ENCODE measurements around the gene TMCC1. TPM values are rescaled to one million over a fixed set of nuclear protein-coding genes. Genes with fewer than 3 reads are reported as not detected.
"Not testable (repeated sequence)": the region's sequence is repeated elsewhere in the genome, so short reads cannot be mapped to it uniquely, and the experiment has no call there.

The TMCC1 gene
- total RNA-seq, 1 donor from 2014 or later = 35.2 TPM

DNA sequence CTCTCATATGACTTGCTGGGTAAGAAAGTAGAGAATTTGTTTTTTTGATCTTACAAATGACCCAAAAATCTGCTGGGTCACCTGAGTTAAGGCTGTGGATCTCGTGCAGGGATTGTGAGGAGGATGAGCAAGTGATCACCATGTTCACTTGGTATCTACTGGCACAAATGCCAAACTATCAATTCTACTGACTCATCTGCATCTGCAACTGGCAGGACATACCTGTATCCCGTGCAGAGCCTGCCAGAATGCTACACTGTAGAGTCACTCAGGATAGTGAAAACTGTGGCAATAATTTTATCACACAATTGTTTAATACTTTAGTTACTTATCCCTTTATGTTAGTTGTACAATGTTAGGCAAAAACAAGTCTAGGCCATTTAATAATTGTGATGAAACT, 157.4 kb downstream of the TMCC1 start:
- no peak for DNase-seq (ENCODE audit: extremely low read depth, low read depth, low spot score)

DNA sequence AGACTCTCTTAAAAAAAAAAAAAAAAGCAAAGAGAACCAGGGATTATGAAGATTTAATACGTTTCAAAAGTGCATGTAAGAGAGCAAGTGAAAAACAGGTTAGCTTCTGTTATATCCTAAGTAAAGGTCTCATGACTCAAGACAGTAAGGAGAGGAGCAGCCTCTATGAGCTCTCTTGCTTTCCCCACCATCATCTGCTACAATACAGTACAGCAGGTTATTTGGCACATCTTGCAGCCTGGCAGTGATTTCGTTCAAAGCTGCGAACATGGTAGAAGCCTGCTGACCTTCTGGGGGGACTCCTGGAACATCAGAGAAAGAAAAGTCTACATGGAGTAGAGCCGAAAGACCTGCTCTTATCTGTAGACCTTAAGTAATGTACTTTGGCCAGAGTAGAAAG, 157.9 kb downstream of the TMCC1 start:
- DNase-seq (ENCODE audit: extremely low read depth, low read depth, low spot score) = no peak

DNA sequence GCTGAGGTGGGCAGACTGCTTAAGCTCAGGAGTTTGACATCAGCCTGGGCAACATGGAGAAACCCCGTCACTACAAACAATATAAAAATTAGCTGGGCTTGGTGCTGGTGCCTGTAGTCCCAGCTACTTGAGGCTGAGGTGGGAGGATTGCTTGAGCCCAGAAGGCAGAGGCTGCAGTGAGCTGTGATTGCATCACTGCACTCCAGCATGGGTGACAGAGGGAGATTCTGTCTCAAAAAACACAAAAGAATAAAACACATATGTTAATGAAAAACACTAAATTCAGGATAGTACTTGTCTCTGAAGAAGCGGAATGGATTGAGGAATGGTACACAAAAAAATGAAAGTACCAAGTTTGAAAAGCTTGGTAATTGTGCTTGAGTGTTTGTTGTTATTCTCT, 159.1 kb downstream of the TMCC1 start:
- no peak for DNase-seq (ENCODE audit: extremely low read depth, low read depth, low spot score)

DNA sequence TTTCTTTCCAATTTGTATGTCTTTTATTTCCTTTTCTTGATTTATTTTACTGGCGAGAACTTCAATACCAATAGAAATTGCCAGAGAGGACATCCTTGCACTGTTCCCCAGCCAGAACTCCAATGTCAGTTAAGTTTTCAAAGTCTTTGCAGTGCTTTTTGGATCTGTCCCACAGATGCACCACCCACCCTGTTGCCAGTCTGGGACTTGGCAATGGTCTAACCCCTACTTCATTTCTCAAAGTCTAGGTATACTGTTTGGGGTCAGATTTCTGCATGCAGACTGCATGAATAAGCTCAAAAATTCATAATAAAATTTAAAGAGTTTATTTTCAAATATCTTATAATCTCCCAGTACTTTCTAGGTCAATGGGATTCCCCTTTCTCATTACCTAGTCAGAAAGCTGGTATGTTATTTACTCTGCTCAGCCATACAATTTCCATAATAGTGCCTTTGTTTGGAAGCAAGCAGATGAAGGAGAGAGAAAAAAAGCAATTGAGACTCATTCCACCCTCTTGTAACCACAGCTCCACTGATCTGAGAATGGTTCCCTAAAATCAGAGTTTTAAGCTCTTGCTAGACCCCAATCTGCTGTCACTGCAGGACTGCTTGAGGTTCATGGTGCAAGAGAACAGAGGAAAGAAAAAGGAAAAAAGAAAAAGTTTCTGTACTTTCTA, 161.2 kb downstream of the TMCC1 start:
- DNase-seq (ENCODE audit: extremely low read depth, low read depth, low spot score) = no peak

DNA sequence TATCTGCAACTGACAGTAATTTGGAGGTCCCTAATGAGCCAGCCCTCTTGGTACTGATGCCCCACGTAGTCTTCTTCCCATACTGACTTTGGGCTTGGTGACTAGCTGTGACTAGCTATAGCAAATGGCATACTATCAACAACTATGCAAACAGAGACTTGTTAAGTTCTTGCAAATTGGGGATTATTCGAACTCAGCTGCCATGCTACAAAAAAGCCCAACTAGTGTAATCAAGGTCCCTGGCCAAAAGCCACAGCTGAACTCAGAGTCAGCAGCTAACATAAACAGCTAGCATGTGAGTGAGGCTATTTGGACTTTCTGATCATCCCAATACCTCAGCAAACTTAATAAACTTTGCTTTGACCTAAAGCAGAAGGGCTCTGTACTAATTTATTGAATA, 165.8 kb downstream of the TMCC1 start:
- no peak for DNase-seq (ENCODE audit: extremely low read depth, low read depth, low spot score)

DNA sequence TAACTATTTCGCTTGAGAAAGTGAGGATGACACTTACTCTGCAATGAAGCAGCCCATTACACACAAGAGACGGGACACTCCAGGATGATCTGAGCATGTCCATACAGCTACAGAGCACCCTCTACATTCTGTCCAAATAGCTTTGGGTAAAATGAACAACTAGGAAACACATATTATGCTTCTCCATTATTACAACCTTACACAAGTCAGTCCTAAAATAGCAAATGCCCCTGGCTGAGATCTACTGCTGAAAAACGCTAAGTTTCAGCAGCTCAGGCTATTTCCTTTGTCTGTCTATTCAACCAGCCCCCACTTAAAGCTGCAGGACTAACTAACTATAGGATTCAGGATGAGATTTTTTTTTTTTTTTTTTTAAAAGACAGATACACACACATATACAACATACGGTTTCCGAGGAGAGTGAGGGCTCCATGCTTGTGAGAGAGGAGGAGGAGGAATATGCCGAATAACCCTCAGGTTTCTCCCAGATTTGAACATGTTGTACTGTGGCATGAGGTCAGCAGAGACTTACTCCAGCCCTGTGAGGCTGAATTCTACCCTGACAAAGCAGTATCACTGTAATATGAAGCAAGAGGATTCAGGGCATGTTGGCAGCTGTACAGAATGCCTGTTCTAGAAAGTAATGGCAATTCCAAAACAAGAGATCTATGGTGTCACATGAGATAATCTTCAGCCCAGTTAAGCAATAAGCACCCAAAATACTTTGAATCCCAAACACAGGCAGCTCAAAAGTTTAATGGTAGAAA, 169.8 kb downstream of the TMCC1 start:
- no peak for DNase-seq (ENCODE audit: extremely low read depth, low read depth, low spot score)

DNA sequence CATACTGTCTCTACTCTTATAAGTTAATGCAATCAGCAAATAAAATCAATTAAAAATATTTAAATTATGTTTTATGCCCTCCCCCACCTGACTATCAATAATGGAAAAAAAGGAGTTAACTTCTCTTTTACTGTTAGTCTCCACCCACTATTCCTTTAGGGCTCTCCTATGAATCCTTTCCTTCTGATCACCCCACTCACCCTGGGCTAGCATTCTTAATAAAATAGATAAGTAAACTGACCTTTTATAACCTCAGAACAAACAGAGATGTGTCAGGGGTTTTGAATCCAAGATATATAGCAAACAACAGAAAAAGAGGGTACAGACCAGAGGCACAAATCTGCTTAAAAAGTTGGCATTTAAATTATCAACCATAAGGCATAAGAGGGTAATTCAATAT, 171.0 kb downstream of the TMCC1 start:
- no peak for DNase-seq (ENCODE audit: extremely low read depth, low read depth, low spot score)

DNA sequence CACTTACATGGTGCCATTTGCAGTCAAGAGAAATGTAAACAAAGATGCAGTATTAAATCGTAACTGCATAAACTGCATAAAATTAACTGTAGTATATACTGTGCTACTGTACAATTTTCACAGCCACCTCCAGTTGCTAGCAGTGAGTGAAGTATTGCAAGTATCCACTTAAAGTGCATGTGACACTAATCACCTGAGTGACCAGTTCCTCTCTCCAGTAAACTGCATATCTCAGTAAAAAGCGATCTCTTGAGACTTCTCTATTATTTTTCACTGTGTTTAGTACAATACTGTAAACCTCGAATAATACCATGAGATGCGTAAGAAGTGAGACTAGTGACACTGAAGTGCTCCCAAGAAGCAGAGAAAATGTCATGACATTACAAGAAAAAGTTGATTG, 175.3 kb downstream of the TMCC1 start:
- no peak for DNase-seq (ENCODE audit: extremely low read depth, low read depth, low spot score)

DNA sequence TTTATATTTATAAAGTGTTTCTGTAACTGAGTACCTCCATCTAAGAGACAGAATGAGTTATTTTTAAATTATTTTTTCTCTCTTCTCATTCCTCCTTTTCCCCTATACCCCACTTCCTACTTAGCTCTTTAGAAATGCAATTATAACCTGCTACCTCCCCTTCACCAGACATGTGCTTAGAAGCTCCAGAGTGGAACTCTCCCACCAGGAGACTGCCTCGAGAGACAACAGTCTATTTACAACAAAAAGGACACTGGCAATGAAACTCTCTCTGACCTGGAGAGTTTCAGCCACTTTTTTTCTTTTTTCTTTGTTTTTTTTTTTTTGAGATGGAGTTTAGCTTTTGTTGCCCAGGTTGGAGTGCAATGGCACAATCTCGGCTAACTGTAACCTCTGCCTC, 177.7 kb downstream of the TMCC1 start:
- DNase-seq (ENCODE audit: extremely low read depth, low read depth, low spot score) = no peak

DNA sequence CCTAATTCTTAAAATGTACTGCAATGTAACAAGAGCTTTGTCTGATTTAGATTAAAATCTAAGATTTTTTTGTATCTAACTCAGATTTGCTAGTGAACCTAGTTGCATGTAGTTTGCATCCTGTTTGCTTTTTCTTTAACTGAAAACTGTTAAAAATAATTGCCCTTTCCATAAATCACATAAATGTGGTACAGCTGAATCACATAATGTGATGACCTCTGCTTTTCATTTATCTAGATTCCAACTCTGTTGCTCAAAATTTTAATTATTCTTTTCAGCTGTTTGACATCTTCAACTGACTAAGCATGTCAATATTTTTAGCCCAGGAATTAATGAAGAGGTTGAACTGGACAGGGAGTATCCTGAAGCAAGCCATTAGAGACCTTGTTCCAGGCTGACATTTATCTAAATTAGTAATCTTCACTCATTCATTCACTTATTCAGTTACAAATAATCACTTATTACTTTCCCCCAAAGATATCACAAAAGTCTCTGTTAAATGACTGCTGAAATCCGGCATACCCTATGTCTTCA, 185.1 kb downstream of the TMCC1 start:
- DNase-seq (ENCODE audit: extremely low read depth, low read depth, low spot score) = no peak

DNA sequence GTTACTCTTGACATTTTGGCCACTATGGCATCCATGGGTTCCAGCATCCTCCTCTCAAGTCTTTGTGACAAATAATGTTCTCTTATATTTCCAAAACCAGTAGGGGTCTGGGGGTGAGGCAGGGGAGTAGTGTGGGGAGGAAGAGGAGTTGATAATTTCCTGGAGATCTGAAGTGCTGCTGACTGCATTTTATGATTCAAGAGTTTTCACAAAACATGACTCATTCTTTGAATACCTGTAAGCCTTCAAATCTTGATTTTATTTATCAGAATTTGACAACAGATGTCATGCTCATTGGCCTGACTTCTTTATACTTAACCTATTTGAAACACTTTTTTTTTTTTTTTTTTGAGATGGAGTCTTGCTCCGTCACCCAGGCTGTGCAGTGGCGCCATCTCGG, 188.2 kb downstream of the TMCC1 start:
- no peak for DNase-seq (ENCODE audit: extremely low read depth, low read depth, low spot score)

DNA sequence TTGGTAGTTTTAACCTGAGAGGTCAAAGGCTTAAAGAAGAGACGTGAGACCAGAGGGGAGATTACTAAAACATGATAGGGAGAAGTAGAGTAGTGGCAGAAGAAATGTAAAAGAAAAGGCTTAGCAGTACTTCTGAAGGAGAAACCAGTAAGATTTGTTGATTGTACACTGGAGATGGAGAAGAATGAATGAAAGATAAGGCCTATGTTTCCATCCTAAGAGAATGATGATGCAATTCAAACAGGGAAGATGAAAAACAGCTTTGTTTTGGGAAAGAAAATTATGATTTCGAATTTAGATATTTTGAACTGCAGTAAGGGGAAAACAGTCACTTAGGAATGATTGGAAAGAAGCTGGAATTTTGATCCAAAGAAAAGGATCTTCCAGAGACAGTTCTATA, 189.6 kb downstream of the TMCC1 start:
- DNase-seq (ENCODE audit: extremely low read depth, low read depth, low spot score) = no peak

DNA sequence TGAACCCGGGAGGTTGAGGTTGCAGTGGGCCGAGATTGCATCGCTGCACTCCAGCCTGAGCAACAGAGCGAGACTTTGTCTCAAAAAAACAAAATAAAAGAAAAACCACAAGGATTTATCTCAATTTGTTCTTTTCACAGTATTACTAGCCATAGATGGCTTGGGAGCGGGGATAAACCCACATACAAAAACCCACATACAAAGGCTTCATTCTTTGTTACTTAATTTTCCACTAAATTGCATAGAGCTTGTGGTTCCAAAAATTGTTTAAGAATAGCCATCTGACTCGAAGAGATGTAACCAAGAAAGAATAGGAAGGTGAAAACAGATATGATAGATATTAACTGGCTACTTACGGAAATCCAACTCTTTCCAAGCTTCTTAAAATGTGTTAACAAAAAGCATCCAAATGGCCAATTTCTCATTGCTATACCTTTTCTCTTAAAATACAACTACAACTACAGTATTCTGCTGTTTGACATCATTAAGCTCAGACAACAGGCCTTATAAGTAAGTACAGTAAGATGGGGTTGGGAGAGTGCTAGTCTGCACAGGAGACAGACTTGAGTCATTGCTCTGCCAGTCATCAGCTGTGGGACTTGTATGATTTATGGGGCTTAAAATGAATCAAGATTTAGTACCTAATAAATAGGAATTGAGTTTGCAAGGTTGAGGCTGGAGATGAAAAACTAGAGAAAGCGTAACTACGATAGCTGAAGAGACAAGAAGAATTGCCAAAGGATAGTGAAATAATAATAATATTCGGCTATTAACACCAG, 190.4 kb downstream of the TMCC1 start:
- DNase-seq (ENCODE audit: extremely low read depth, low read depth, low spot score) = no peak

DNA sequence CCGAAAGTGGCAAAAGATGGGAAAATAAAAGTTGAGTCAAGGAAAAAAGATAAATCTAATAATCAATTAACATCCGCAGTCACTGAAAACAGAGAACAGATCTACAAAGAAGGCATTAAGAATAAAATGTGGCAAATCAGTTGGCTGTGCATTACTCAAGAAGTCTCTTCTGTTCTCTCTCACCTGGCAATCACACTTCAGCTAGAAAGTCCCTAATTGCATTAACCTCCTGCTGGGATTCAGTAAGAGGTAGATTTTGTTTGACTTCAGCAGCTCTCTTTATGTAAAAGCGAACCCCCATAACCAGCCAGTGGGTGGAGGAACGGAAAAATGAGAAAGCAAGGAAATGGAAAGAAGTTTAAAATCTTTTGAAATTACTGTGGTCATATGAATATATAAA, 192.3 kb downstream of the TMCC1 start:
- no peak for DNase-seq (ENCODE audit: extremely low read depth, low read depth, low spot score)

DNA sequence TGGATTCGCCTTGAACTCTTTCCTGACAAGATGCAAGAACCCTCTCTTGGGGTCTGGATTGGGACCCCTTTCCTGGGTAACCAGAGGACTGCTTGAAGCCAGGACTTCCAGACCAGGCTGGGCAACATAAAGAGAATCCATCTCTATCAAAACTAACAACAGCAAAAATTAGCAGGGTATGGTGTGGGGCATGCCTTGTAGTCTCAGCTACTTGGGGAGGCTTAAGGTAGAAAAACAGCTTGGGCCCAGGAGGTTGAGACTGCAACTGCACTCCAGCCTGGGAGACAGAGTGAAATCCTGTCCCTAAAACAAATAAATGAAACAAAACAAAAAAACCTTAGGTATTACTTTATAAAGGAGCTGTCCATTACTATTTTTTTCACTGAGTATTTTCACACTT, 193.9 kb downstream of the TMCC1 start:
- no peak for DNase-seq (ENCODE audit: extremely low read depth, low read depth, low spot score)

DNA sequence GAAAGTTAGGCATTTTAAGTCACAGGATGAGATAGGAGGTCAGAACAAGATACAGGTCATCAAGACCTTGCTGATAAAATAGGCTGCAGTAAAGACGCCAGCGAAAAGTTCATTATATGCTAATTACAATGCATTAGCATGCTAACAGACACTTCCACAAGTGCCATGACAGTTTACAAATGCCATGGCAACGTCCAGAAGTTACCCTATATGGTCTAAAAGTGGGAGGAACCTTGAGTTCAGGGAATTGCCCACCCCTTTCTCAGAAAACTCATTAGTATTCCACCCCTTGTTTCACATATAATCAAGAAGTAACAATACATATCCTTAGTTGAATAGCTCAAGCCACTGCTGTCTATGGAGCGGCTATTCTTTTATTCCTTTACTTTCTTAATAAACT, 194.3 kb downstream of the TMCC1 start:
- DNase-seq (ENCODE audit: extremely low read depth, low read depth, low spot score) = no peak

DNA sequence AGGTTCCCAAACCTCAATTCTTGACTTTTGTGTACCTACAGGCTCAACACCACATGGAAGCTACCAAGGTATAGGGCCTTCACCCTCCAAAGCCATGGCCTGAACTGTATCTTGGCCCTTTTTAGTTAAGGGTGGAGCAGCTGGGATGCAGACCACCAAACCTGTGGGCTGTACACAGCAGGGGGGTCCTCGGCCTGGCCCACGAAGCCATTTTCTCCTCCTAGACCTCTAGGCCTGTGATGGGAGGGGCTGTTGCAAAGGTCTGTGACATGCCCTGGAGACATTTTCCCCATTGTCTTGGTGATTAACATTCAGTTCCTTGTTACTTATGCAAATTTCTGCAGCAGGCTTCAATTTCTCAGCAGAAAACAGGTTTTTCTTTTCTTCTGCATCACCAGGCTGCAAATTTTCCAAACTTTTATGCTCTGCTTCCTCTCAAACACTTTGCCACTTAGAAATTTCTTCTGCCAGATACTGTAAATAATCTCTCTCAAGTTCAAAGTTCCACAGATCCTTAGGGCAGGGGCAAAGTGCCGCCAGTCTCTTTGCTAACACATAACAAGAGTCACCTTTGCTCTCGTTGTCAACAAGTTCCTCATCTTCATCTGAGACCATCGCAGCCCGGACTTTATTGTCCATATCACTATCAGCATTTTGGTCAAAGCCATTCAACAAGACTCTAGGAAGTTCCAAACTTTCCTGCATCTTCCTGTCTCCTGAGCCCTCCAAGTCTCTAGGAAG, 196.1 kb downstream of the TMCC1 start:
- no peak for DNase-seq (ENCODE audit: extremely low read depth, low read depth, low spot score)

DNA sequence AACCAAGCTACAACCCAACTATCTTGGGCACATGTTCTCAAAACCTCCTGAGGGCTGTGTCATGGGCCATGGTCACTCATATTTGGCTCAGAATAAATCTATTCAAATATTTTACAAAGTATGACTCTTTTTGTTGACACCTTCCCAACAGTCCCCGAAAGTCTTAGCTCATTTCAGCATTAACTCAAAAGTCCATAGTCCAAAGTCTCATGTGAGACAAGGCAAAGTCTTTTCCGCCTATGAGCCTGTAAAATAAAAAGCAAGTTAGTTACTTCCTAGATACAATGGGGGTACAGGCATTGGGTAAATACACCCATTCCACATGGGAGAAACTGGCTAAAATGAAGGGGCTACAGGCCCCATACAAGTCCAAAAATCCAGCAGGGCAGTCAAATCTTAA, 197.1 kb downstream of the TMCC1 start:
- not testable (repeated sequence) for DNase-seq (ENCODE audit: extremely low read depth, low read depth, low spot score)

DNA sequence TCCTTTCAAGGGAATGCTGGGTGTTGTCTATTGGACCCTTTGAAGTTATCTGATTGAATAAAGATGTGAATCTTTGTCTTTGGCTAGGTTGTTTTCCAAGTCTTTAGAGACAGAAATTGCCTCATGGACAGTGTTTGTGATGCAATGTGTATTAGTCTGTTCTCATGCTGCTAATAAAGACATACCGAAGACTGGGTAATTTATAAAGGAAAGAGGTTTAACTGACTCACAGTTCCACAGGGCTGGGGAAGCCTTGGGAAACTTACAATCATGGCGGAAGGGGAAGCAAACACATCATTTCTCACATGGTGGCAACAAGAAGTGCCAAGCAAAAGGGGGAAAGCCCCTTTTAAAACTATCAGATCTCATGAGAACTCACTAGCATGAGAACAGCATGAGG, 198.3 kb downstream of the TMCC1 start:
- no peak for DNase-seq (ENCODE audit: extremely low read depth, low read depth, low spot score)

DNA sequence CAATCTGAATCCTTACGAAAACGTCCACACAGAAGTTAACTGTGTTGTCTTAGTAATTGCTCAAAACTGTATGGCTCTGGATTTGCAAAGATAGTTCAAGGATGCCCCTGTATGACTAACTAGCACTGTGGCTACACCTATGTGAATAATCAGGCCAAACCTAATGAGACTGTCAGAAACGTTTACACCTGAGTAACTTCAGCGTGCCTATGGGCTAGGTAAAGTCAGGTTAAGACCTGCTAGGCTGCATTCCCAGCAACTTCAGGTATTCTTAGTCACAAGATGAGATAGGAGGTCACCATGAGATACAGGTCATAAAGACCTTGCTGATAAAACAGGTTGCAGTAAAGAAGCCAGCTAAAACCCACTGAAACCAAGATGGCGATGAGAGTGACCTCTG, 199.3 kb downstream of the TMCC1 start:
- DNase-seq (ENCODE audit: extremely low read depth, low read depth, low spot score) = no peak

DNA sequence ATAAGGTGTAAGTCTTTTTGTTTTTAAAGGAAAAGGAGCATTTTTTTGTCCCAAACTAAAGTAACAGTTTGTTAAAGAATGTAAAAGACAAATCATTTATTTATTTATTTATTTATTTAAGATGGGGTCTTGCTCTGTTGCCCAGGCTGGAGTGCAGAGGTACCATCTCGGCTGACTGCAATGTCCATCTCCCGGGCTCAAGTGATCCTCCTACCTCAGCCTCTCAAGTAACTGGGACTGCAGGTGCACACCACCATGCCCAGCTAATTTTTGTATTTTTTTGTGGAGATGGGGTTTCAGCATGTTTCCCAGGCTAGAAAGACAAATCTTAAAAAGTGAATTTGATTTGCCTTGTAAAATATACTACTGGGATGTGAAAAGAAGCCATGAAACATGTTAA, 200.8 kb downstream of the TMCC1 start:
- DNase-seq (ENCODE audit: extremely low read depth, low read depth, low spot score) = no peak
